Prostate gland (tissue), 2 donors: ENCODE results near the gene LSM7. TPM values are rescaled to one million over a fixed set of nuclear protein-coding genes. Genes with fewer than 3 reads are reported as not detected.

Experiments used
- DNase-seq: peaks from one replicate; pipeline ENCODE4 v3.0.0-alpha.2; 2019; ENCODE audit warnings: low spot score
- H3K27ac ChIP-seq, 2 donors: fragments of 200-600 bp; sonication (generic); 2 replicates each; pipeline ENCODE4 v1.5.1; 2017 to 2019
- H3K27me3 ChIP-seq: fragments of 200-600 bp; sonication (generic); replicated peaks from 2 replicates; pipeline ENCODE4 v1.5.1; 2019; ENCODE audit not compliant: insufficient read depth
- H3K36me3 ChIP-seq, 2 donors: fragments of 200-600 bp; sonication (generic); 1 replicate in 1 of 2; 2 replicates in 1 of 2; pipeline versions ENCODE4 v1.5.1 to v1.8.1; 2017 to 2019
- H3K4me1 ChIP-seq: fragments of 200-600 bp; sonication (generic); replicated peaks from 2 replicates; pipeline ENCODE4 v1.5.1; 2019
- H3K4me3 ChIP-seq, 2 donors: fragments of 200-600 bp; sonication (generic); 2 replicates each; pipeline ENCODE4 v1.5.1; 2017 to 2019
- H3K9me3 ChIP-seq: fragments of 200-600 bp; sonication (generic); 2 replicates; pipeline ENCODE4 v1.5.1; 2017
- CTCF ChIP-seq, 4 experiments: fragments of 200-600 bp in 2 of 4; fragments of 450-650 bp in 2 of 4; sonication (generic) in 2 of 4; IDR thresholded peaks; 1 replicate in 3 of 4; 2 replicates in 1 of 4; pipeline ENCODE4 v1.5.1; 2016 to 2019; ENCODE audit warnings: antibody characterized with exemption in 4 of 4, mild to moderate bottlenecking in 2 of 4, moderate library complexity in 2 of 4
- POLR2A ChIP-seq: fragments of 450-650 bp; IDR thresholded peaks from one replicate; pipeline ENCODE4 v1.6.1; 2016; ENCODE audit warnings: antibody characterized with exemption, mild to moderate bottlenecking
- POLR2AphosphoS5 ChIP-seq: sonication (generic); formaldehyde crosslinking; IDR thresholded peaks from one replicate; pipeline ENCODE4 v1.6.1; 2017; ENCODE audit warnings: antibody characterized with exemption
- WGBS: methylation state at CpG from one replicate; pipeline ENCODE4 v1.1.5; 2018; 5-methylcytosine and 5-hydroxymethylcytosine counted together
- intact Hi-C: fragments of 100-400 bp; cut with DNase I; formaldehyde crosslinking; loops from one replicate; pipeline ENCODE4 v1.14.2; 2022
- total RNA-seq, 2 donors: library from RNA; depleted of rRNA; stranded (reverse); fragments of >200 nt; gene quantifications; one replicate each; pipeline ENCODE4 v1.1.0, GENCODE V29; 2016

LSM7 gene
- total RNA-seq, 2 donors from 2014 or later, result 125 to 135 TPM

DNA sequence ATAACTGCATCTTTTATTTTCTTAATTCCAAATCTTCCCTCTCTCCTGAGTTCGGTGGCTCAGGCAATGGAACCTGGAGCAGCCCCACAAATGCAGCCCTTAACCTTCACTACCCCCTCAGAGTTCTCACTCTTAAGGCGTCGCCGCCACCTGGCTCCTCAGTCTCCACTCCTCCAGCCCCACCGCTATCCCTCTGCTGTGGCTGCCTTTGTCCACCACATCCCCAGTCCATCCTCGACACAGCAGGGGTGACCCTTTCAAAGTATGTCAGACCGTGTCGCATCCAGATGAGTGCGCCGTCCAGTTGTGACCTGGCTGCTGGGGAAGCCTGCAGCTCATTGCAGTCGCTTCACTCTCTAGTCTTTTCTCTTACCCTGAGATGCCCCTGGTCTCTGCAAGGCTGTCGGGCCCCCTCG lies 1.1 kb upstream of the LSM7 start:
- WGBS, result 62% methylated on average over 13 of the region's 13 CpGs
- H3K4me1 ChIP-seq, result peaks cover 14% of the 10 kb centered on the region
- intact Hi-C loops, result loop anchor here (10.0 kb wide), 1 partner anchor 95 kb away; the partner anchor contains the start of genes PLEKHJ1 and SF3A2

GRCh38 chr19:2329149-2329478 lies 728 bp upstream of the LSM7 start:
- DNase-seq, result no peak
- peaks cover 14% of the 10 kb centered on the region for H3K4me1 ChIP-seq
- no peaks in the 10 kb centered on the region for H3K27me3 ChIP-seq
- intact Hi-C loops, result loop anchor here (10.0 kb wide), 1 partner anchor 94 kb away; the partner anchor contains the start of genes PLEKHJ1 and SF3A2
- H3K4me3 ChIP-seq, result peak overlapping the region; percentile 85 to 94
- WGBS, result 3% methylated on average over 16 of the region's 16 CpGs
- no peaks in the 10 kb centered on the region for H3K9me3 ChIP-seq
- H3K27ac ChIP-seq, result peak overlapping the region; percentile 61
- H3K36me3 ChIP-seq, result no peaks in the 10 kb centered on the region
- TF ChIP-seq POLR2AphosphoS5 (no peak), CTCF (IDR thresholded peaks at IDR 0.05) (no peak)

More for the DNA sequence above, 1.1 kb upstream of the LSM7 start:
- H3K27me3 ChIP-seq, result no peaks in the 10 kb centered on the region
- no peak overlapping the region for H3K27ac ChIP-seq
- H3K36me3 ChIP-seq, result no peaks in the 10 kb centered on the region
- no peak for TF ChIP-seq POLR2AphosphoS5
- TF ChIP-seq CTCF (IDR thresholded peaks at IDR 0.05), result no peak
- TF ChIP-seq POLR2A, result no peak
- no peaks in the 10 kb centered on the region for H3K9me3 ChIP-seq
- no peak for DNase-seq
- peak overlapping the region; percentile 85 to 94 for H3K4me3 ChIP-seq

GRCh38 chr19:2327773-2328400 lies 499 bp downstream of the LSM7 start:
- DNase-seq, result no peak
- TF ChIP-seq POLR2A (no peak), POLR2AphosphoS5 (no peak), CTCF (IDR thresholded peaks at IDR 0.05) (no peak)

DNA sequence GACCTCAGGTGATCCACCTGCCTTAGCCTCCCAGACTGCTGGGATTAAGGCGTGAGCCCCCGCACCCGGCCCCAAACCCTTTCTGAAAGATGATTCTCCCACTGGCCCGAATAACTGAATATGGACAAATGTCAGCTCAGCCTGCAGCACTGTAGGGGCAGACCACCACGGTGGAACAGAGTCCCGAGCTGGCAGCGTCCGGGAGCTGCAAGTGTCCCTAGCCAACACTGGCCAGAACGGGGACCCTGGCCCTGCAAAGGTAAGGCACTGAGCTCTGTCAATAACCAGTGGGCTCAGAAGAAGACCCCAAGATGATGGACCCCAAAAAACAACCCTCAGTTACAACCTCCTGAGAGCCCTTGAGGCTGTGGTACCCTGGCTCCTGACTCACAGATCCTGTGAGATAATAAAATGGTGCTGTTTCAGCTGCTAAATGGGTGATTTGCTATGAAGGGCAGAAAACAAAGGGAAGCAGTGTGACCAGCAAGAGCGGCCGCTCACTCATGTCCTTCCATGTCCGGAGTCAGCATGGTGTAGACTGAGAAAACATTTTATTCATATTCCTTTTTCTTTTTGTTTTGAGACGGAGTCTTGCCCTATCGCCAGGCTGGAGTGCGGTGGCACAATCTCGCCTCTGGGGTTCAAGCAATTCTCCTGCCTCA lies 1.6 kb downstream of the LSM7 start:
- no peak overlapping the region for H3K4me3 ChIP-seq
- no peaks in the 10 kb centered on the region for H3K27me3 ChIP-seq
- H3K27ac ChIP-seq, result no peak overlapping the region
- intact Hi-C loops, result loop anchor here (10.0 kb wide), 1 partner anchor 92 kb away; the partner anchor contains the start of genes PLEKHJ1 and SF3A2
- no peak for TF ChIP-seq CTCF (IDR thresholded peaks at IDR 0.05)
- TF ChIP-seq POLR2AphosphoS5, result no peak
- TF ChIP-seq POLR2A, result no peak
- no peaks in the 10 kb centered on the region for H3K36me3 ChIP-seq
- H3K4me1 ChIP-seq, result peaks cover 10% of the 10 kb centered on the region
- H3K9me3 ChIP-seq, result no peaks in the 10 kb centered on the region
- WGBS, result 84% methylated on average over 16 of the region's 16 CpGs
- DNase-seq, result no peak

More at GRCh38 chr19:2327773-2328400, 499 bp downstream of the LSM7 start:
- under 1% methylated on average over 18 of the region's 18 CpGs for WGBS
- H3K27me3 ChIP-seq, result no peaks in the 10 kb centered on the region
- H3K4me1 ChIP-seq, result peaks cover 10% of the 10 kb centered on the region
- H3K36me3 ChIP-seq, result no peaks in the 10 kb centered on the region
- intact Hi-C loops, result loop anchor here (10.0 kb wide), 1 partner anchor 93 kb away; the partner anchor contains the start of genes PLEKHJ1 and SF3A2
- peak overlapping the region; percentile 61 for H3K27ac ChIP-seq
- H3K4me3 ChIP-seq, result peak overlapping the region; percentile 85 to 94
- H3K9me3 ChIP-seq, result no peaks in the 10 kb centered on the region
